HG02973 (cell line): ENCODE results near the gene HMCN2.
"Not testable (repeated sequence)": the region's sequence is repeated elsewhere in the genome, so short reads cannot be mapped to it uniquely, and the experiment has no call there.

Experiments used
- ATAC-seq: cut with Tn5 transposase; IDR thresholded peaks from one replicate; pipeline ENCODE4 v1.9.1; 2021; ENCODE audit warnings: moderate library complexity; ENCODE audit not compliant: unreplicated experiment

The HMCN2 gene

DNA sequence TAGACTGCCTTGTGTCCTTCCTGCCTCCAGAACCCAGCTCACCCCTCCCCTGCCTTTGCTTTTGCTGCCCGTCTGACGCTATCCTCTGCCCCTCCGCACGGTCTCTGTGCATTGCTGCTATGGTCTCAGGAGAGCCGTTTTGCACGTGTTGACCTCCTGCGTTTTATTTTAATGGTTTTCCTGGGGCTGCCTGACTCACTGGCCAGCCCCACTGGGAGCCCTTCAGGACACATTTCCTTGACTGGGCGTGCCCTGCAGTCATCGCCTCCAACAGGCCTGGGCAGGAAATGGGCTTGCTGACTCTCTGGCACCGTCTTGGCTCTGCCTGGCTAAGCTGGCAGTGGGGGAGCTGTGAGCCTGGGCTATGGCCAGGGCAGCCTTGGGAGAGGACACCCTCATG is 161.3 kb downstream of the HMCN2 start:
- no peak for ATAC-seq

DNA sequence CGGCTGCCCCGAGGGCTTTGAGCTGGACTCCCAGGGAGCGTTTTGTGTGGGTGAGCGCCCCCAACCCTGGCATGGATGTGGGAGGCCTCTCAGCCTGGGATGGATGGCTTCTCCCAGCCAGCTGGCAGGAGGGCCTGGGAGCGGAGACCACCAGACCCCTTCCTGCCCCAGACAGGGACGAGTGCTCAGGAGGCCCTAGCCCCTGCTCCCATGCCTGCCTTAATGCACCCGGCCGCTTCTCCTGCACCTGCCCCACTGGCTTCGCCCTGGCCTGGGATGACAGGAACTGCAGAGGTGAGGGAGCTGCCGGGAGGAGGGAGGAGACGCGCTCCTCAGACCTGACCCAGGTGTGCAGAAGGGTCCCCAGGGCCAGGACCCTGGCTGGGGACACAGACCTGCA is 161.8 kb downstream of the HMCN2 start:
- no peak for ATAC-seq

DNA sequence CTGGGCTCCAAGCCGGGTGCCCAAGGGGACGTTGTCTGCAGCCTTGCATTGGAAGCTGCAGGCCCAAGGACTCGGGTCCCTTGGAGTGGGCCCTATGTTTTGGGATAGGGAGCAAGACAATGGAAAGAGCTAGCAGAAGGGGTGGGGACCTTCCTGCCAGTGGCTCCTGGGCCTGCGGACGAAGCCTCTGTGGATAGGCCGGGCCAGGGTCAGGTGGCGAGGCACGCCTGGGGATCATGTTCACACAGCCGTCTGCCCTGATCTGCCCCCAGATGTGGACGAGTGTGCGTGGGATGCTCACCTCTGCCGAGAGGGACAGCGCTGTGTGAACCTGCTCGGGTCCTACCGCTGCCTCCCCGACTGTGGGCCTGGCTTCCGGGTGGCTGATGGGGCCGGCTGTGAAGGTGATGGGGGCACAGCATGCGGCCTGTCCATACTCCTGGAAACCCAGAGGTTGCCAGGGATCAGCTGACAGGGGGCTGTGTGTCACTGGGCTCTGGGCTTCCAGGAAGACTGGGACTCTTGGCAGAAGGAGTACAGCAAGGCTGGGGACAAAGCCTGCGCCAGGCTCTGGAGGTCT is 162.6 kb downstream of the HMCN2 start:
- no peak for ATAC-seq

DNA sequence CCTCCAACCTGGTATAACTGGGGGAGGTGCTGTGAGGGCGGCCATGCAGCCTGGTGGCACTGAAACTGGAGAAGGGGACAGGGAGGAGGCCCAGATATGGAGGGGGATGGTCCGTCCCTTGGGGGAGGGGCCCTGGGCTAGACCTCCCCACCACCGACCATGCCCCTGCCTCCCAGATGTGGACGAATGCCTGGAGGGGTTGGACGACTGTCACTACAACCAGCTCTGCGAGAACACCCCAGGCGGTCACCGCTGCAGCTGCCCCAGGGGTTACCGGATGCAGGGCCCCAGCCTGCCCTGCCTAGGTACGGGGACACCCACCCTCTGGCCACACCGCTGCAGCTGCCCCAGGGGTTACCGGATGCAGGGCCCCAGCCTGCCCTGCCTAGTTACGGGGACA is 163.8 kb downstream of the HMCN2 start:
- ATAC-seq: no peak

DNA sequence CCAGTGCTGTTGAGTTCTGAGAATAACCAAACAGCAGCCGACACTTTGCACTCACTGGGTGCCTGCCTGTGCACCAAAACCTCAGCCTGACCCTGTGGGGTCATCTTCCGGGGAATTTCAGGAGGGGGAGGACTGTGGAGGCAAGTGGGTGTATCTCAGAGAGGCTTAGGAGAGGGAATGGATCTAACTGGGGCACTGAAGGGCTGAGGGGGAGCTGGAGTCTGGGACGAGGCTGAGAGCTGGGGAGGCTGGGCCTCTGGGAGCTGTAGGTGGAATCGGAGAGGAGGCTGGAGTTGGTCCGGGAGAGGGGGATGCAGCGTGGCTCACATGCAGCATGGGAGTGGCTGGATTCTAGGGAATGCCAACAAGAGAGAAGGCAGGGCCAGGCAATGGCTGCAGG is 164.3 kb downstream of the HMCN2 start:
- ATAC-seq: no peak

DNA sequence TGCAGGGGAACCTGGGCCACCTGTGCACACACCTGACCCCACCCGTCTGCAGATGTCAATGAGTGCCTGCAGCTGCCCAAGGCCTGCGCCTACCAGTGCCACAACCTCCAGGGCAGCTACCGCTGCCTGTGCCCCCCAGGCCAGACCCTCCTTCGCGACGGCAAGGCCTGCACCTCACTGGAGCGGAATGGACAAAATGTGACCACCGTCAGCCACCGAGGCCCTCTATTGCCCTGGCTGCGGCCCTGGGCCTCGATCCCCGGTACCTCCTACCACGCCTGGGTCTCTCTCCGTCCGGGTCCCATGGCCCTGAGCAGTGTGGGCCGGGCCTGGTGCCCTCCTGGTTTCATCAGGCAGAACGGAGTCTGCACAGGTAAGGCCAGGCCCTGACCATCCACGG is 164.7 kb downstream of the HMCN2 start:
- no peak for ATAC-seq

DNA sequence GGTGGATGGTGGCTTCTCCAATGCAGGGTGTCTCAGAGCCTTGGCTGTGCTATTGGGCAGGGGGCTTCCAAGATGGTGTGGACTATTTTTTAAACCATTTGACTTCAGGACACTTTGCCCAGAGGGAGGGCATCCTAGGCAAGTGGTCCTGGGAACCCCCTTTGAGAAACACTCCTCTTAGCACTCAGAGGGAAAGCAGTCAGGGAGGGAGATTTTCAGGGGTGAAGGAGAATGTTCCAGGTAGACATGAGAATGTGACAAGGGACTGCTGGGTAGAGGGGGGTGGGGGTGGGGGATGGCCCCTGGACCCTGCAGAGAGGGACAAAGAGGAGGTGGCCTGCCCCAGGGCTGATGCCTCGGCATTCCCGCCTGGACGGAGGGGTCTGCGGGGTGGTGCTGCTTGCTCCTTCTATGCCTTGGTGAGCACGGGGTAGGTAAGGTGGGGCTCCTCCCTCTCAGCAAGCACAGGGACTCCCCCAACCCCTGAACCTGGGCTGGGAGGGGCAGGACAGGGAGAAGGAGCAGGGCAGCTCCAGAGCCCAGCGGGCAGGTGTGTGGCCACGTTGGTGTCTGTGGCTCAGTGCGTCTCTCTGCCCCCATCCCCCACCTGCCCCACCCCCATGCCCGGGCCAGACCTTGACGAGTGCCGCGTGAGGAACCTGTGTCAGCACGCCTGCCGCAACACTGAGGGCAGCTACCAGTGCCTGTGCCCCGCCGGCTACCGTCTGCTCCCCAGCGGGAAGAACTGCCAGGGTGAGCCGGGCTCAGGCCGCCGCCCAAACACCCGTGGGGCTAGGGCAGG is 165.4 kb downstream of the HMCN2 start:
- no peak for ATAC-seq

DNA sequence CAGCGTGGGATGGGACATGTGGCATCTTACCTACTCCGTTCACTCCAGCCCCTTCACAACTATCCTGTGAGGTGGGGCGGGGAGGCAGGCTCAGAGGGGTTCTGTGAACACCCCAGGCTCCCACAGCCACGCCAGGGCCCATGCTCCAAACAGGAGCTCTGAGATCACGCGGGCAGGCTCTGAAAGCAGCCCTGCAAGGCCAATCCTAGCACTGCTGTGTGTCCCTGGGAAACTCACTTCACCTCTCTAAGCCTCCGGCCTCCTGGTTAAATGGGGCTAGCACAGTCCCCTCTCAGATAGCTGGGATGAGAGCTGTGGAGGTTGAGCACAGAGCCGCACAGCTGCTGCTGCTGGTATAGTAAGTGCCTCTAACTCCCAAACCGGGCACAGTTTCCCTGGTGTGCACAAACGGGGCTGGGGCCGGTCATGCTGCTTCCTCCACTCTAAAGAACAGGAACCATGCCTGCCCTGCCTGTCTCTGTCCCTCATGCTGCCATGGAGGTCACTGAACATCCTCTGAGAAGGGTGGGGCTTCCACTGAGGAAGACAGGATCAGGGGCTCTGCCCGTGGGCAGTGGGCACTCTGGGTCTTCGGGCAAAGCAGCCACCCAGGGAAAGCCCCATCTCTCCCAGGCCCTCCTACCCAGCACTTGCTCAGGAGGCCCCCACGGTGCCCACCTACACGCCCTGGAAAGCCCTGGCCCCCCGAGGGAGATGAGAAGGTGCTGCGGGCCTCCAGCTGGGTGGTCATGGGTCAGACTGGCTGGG is 166.2 kb downstream of the HMCN2 start:
- no peak for ATAC-seq

DNA sequence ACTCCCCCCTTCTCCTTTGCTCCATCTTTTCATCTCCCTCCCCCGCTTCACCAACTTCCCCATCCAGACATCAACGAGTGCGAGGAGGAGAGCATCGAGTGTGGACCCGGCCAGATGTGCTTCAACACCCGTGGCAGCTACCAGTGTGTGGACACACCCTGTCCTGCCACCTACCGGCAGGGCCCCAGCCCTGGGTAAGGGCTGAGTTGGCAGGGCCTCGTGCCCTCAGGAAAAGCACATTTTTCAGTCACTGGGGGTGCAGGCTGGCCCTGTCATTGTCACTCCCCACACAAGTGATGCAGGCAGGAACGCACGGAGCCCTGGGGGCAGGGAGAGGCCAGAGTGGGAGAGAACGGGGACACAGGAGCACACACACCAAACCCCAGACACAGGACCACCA is 166.8 kb downstream of the HMCN2 start:
- no peak for ATAC-seq

DNA sequence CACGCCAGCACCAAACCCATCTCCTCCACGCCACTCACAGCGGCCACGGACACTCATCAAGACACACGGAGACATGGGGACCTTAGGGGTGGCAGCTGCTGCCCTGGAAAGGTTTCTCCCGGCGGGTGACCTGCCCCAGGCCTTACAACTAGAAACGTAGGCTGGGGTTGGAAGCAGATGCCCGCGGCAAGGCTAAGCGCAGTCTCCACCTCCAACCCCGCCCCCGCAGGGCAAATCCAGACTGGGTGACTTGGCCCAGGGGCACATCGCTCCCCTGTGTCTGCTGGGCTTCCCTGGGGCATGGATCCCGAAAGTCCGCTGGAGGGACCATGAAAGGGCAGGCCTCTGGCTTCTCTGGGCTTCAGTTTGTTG is 167.2 kb downstream of the HMCN2 start:
- no peak for ATAC-seq

DNA sequence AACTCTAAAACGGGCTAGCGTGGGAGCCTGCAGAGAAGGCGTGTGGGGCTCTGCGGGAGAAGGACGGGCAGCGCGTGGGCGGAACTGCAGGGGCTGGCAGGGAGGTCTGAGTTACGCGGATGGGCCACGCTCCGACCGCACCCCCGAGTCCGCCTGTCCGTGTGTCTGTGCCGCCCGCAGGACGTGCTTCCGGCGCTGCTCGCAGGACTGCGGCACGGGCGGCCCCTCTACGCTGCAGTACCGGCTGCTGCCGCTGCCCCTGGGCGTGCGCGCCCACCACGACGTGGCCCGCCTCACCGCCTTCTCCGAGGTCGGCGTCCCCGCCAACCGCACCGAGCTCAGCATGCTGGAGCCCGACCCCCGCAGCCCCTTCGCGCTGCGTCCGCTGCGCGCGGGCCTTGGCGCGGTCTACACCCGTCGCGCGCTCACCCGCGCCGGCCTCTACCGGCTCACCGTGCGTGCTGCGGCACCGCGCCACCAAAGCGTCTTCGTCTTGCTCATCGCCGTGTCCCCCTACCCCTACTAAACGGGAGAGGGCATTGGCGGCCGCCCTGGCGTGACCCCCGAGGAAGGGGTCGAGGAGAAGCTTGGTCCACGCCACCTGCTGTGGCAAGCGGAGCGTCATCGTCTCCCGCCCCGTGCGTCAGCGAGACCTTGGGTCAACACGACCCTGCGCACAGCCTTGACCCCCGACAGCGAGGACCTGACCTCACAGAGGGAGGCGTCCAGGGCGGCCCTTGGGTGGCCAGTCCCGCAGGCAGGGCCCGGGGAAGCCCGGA is 167.8 kb downstream of the HMCN2 start:
- no peak for ATAC-seq

DNA sequence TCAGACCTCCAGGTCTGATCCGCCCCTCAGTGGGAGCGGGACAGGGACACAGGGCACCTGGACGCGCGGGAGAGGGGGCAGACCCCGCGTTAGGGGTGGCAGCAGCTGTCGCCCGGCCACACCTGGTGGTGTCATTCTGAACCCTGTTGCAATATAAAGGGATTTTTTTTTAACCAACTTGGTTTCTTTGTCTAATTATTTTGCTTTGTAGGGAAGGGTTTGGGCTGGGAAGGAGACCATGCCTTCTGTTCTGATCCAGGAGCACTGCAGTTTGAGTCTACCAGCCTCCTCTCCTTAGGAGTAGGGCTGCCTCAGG is 168.3 kb downstream of the HMCN2 start:
- ATAC-seq: no peak

DNA sequence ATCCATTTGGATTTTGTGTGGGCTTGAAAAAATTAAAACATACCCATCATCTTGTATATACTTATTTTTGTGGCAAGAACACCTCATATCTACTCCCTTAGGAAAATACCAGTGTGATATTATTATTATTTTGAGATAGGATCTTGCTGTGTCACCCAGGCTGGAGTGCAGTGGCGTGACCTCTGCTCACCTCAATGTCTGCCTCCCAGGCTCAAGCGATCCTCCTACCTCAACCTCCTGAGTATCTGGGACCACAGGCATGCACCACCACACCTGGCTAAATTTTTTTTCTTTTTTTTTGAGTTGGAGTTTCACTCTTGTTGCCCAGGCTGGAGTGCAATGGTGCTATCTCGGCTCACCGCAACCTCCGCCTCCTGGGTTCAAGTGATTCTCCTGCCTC is 169.1 kb downstream of the HMCN2 start:
- ATAC-seq: not testable (repeated sequence)

DNA sequence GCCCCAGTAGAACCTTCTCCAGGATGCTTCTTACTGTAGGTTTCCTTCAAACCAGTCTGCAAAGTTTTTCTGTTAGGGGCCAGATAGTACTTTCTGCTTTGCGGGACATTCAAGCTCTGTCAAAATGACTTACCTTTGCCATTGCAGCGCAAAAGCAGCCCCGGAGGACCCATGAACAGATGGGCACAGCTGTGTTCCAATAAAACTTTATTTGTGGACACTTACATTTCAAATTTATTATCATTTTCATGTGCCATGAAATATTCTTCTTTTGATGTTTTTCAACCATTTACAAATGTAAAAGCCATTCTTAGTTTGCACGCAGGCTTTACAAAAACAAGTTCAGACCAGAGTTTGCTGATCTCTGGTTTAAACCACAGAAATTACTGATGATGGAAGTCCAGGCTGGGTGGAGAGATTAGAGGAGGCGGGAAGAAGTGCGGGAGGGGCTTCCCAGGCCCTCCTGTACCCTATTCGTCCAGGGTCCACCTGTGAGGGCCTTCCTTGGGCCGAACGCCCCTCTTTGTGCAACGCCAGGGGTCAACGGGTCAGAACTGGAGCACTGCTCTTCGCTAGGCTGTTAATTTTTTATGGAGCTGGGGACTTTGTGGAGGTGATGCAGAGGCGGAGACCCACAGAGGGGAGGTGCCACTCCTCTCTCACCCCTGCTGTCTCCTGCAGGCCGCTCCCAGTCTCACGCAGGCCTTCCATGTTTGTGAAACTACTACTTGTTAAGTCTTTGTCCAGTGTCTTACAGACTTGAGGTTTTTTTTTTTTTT is 171.6 kb downstream of the HMCN2 start:
- no peak for ATAC-seq

DNA sequence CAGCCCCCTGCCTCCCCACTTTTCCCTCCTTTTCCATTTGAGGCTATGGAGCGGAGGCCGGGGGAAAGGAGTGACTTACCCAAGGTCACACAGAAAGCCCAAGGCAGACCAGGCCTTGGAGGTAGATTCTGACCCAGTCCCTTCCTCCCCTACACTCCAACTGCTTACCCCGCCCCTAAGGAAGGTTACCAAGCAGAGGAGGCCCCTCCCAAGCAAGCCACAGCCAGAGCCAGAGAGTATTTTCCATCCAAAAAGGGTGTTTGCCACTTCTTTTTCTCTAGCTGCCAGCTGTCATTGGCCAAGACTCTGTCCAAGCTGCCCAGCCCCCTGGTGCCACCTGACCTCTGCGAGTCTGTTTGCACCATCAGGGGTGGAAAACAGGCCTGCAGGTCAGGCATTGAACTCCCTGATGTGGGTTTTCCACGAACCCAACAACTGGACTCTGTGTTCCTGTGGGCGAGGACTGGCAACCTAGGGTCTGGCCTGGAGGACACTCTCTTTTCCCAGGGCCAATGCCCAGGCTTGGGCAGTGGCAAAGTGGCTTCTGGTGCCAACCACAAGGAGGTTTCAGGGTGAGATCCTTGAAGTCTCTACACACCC is 172.9 kb downstream of the HMCN2 start:
- ATAC-seq: no peak

DNA sequence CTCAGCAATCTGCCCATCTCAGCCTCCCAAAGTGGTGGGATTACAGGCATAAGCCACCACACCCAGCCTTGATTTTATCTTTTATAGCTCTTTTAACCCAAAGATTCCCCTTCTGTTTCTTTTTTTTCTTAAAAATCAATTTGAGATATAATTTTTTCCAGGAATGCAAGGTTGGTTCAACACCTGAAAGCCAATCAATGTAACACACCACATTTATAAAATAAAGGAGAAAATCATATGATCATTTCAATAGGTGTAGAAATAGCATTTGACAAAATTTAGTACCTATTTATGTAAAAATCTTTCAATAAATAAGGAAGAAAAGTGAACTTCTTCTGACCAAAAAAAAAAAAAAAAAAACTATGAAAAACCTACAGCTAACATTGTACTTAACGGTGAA is 175.5 kb downstream of the HMCN2 start:
- no peak for ATAC-seq

DNA sequence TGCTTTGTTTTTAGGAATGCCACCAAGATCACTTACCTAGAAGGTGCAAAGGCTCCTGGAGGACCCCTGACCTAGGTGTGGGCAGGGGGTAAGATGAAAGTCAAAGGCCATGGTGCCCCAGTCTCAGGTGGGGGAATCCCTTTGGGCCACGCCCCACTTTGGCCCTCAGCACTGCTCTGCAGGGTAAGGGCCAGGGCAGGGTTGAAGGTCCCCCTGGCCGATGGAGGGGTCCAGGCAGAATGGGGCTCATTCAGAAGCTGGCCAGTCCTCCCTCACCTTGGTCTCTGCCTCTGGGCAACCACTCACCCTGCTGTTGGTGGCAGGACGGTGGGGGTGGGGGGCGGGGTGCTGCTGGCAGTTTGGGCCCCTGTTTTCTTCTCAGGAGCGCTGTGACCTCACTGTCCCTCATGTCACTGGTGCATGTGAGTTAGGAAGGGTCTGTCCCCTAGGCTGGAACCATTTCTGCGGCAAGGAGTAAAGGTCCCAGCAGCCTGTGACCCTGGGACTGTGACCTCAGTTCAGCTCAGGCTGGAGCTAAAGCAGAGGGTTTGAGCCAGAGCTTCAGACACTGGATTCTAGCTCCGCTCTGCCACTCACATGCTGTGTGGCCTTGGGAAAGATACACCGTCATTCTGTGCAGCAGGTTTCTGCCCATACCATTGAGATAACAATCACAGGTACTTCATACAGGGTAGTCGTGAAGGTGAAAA is 177.3 kb downstream of the HMCN2 start:
- no peak for ATAC-seq

DNA sequence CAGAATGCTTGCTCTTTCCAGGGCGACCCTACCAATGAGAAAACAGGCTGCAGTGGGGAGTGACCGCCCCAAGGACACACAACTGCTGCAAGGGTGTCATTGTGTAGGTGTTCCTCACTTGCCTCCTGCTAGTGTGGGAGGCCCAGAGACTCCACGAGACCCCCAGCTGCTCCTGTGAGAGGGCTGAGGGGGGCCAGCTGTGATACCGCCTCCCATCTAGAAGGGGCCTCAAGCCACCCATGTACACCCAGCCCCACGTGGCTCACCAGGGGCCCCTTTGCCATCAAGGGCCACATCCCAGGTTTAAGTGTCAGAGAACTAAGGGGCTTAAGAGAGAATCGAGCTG is 177.9 kb downstream of the HMCN2 start:
- ATAC-seq: no peak

DNA sequence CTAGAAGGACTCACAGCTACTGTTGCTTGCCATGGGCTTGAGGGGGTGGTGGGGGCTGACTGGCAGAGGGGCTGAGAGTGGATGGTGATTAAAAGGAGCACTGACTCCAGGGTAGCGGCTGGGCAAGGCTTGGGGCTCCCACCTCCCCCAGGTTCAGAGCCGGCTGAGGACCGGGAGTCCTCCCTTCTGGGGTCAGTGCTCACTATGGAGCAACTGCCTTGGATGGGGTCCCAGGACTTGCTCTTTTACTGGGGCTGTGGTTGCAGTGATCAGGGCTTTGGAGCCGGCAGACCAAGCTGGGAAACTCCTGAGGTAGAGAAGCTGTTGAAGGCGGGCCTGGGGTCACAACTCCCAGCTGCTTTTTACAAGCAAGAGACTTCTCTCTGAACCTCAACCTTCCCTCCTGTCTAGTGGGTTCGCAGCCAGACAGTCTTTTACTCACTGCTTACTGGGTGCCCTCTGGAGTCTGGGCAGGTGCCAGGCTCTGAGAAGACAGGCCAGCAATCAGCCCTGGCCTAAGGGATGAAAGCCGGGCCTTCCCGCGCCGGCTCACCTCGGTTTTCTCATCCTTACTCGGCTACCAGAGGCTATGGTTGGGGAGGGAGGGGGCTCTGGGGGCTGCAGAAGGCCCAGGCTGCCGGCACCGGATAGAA is 178.4 kb downstream of the HMCN2 start:
- no peak for ATAC-seq
